ENCODE results near the gene ELMO1. TPM values are rescaled to one million over a fixed set of nuclear protein-coding genes. Genes with fewer than 3 reads are reported as not detected.

Gene ELMO1
- total and polyA plus RNA-seq, 4 donors: 6.7 to 51.5 (median 14.8) TPM

DNA sequence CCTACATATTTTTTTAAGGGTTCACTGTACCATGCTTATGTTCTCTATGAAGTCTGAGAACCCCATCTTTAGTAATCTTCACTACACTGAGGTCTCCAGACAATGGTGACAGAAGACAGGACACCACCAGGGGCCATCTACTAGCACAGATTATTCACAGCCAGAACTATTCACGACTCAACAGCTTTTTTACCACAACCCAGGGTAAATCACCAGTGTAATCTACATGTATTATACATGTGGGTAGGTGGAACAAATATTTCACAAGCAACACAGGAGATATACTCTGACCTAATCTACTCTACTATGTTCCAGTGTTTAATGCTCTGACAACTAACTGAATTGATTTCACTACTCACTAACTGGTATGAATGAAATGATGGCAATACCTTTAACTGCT lies 136.1 kb downstream of the ELMO1 start:
- no peak overlapping the region for H3K27ac ChIP-seq (ENCODE audit: low read depth in 1 of 2, low read length in 2 of 2)
- peaks cover 0 to 15% (median 8%) of the 10 kb centered on the region in 4 donors for H3K36me3 ChIP-seq (ENCODE audit: control insufficient read depth in 4 of 4, insufficient read depth in 3 of 4, low read depth in 1 of 4, low read length in 3 of 4)
- H3K9me3 ChIP-seq (ENCODE audit: control insufficient read depth in 4 of 4, low read length in 3 of 4): no peaks in the 10 kb centered on the region
- H3K9ac ChIP-seq (ENCODE audit: low read depth in 1 of 2, low read length in 2 of 2): no peak overlapping the region
- no peaks in the 10 kb centered on the region for H3K27me3 ChIP-seq (ENCODE audit: control insufficient read depth in 4 of 4, insufficient read depth in 4 of 4, low read length in 3 of 4)
- no peak for DNase-seq (ENCODE audit: low spot score)
- H3K4me1 ChIP-seq (ENCODE audit: control insufficient read depth in 4 of 4, insufficient read depth in 4 of 4, low read length in 3 of 4): no peaks in the 10 kb centered on the region
- no peak overlapping the region for H3K4me3 ChIP-seq (ENCODE audit: low read depth in 1 of 3, low read length in 3 of 3)
- TF ChIP-seq, protein P1, sequence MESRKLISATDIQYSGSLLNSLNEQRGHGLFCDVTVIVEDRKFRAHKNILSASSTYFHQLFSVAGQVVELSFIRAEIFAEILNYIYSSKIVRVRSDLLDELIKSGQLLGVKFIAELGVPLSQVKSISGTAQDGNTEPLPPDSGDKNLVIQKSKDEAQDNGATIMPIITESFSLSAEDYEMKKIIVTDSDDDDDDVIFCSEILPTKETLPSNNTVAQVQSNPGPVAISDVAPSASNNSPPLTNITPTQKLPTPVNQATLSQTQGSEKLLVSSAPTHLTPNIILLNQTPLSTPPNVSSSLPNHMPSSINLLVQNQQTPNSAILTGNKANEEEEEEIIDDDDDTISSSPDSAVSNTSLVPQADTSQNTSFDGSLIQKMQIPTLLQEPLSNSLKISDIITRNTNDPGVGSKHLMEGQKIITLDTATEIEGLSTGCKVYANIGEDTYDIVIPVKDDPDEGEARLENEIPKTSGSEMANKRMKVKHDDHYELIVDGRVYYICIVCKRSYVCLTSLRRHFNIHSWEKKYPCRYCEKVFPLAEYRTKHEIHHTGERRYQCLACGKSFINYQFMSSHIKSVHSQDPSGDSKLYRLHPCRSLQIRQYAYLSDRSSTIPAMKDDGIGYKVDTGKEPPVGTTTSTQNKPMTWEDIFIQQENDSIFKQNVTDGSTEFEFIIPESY (IDR thresholded peaks at IDR 0.05): no peak
- TF ChIP-seq TAF1 (conservative IDR thresholded peaks at IDR 0.05) (no peak), EGR1 (IDR thresholded peaks at IDR 0.05; ENCODE audit: low read depth in 2 of 2) (no peak), SP1 (IDR thresholded peaks at IDR 0.05) (no peak), RAD21 (IDR thresholded peaks at IDR 0.05) (no peak)
- WGBS: 85% methylated on average over 1 of the region's 1 CpG

DNA sequence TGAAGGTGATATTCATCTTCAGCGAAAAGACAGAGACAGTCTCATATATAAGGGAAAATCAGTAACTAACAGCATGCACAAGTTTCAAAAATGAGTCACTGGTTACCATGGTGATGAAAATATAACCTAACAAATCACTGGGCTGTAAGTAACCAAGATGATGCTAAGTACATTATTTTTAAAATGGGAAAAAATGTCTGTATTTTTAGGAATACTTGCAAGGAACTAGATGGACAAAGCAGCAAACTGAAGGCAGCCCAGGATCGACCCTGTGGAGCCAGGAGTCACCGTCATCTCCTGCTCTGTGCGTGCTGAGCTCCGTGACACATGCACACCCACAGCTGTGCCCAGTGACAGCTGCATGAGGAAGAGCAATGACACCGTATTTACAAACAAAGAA lies 137.3 kb downstream of the ELMO1 start:
- no peaks in the 10 kb centered on the region for H3K9me3 ChIP-seq (ENCODE audit: control insufficient read depth in 4 of 4, low read length in 3 of 4)
- H3K4me3 ChIP-seq (ENCODE audit: low read depth in 1 of 3, low read length in 3 of 3): no peak overlapping the region
- H3K36me3 ChIP-seq (ENCODE audit: control insufficient read depth in 4 of 4, insufficient read depth in 3 of 4, low read depth in 1 of 4, low read length in 3 of 4): peaks cover 0 to 15% (median 8%) of the 10 kb centered on the region in 4 donors
- no peak overlapping the region for H3K9ac ChIP-seq (ENCODE audit: low read depth in 1 of 2, low read length in 2 of 2)
- no peak for DNase-seq (ENCODE audit: low spot score)
- no peaks in the 10 kb centered on the region for H3K4me1 ChIP-seq (ENCODE audit: control insufficient read depth in 4 of 4, insufficient read depth in 4 of 4, low read length in 3 of 4)
- WGBS: 83% methylated on average over 6 of the region's 6 CpGs
- peak in 1 of 2 donors; percentile 17 for TF ChIP-seq RXRA (IDR thresholded peaks at IDR 0.05)
- TF ChIP-seq, protein P2, sequence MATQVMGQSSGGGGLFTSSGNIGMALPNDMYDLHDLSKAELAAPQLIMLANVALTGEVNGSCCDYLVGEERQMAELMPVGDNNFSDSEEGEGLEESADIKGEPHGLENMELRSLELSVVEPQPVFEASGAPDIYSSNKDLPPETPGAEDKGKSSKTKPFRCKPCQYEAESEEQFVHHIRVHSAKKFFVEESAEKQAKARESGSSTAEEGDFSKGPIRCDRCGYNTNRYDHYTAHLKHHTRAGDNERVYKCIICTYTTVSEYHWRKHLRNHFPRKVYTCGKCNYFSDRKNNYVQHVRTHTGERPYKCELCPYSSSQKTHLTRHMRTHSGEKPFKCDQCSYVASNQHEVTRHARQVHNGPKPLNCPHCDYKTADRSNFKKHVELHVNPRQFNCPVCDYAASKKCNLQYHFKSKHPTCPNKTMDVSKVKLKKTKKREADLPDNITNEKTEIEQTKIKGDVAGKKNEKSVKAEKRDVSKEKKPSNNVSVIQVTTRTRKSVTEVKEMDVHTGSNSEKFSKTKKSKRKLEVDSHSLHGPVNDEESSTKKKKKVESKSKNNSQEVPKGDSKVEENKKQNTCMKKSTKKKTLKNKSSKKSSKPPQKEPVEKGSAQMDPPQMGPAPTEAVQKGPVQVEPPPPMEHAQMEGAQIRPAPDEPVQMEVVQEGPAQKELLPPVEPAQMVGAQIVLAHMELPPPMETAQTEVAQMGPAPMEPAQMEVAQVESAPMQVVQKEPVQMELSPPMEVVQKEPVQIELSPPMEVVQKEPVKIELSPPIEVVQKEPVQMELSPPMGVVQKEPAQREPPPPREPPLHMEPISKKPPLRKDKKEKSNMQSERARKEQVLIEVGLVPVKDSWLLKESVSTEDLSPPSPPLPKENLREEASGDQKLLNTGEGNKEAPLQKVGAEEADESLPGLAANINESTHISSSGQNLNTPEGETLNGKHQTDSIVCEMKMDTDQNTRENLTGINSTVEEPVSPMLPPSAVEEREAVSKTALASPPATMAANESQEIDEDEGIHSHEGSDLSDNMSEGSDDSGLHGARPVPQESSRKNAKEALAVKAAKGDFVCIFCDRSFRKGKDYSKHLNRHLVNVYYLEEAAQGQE (IDR thresholded peaks at IDR 0.05): no peak
- no peak overlapping the region for H3K27ac ChIP-seq (ENCODE audit: low read depth in 1 of 2, low read length in 2 of 2)
- no peaks in the 10 kb centered on the region for H3K27me3 ChIP-seq (ENCODE audit: control insufficient read depth in 4 of 4, insufficient read depth in 4 of 4, low read length in 3 of 4)

DNA sequence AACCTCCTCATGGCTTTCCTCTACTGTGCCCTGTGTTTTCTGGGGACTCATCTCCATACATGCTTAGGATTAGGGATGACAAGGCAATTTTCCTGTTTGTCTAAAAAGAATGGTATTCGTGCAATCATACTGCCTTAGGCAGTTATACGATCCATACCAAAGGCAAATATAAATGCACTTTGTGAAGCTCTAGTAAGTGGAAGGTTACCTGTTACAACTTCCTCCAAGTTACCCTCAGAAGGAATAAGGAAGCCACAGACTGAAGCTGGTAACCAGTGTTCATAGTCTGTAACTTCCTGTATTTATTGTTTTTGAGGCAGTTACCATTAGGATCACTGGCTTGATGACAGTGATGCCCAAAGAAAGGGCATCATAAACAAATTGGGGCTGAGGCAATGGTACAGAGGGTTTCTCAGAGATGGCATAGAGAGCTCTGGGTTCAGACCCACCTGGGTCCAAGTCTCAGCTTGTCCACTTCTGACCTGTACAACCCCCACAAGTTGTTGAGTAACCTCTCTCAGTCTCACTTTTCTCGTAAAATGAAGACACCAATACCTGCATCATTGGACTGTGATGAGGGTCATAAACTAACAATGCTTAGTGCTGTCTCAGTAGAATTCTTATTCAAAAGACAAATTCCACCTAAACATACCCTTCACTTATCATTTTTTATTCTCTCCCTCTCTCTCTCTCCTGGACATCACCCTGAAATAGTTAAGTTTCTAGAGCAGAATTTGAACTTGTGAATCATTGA lies 138.2 kb downstream of the ELMO1 start:
- no peak overlapping the region for H3K9ac ChIP-seq (ENCODE audit: low read depth in 1 of 2, low read length in 2 of 2)
- H3K27ac ChIP-seq (ENCODE audit: low read depth in 1 of 2, low read length in 2 of 2): peak overlapping the region in 1 of 2 donors; percentile 5
- peaks cover 0 to 16% (median 8%) of the 10 kb centered on the region in 4 donors for H3K36me3 ChIP-seq (ENCODE audit: control insufficient read depth in 4 of 4, insufficient read depth in 3 of 4, low read depth in 1 of 4, low read length in 3 of 4)
- H3K4me1 ChIP-seq (ENCODE audit: control insufficient read depth in 4 of 4, insufficient read depth in 4 of 4, low read length in 3 of 4): no peaks in the 10 kb centered on the region
- no peak for DNase-seq (ENCODE audit: low spot score)
- 88% methylated on average over 3 of the region's 3 CpGs for WGBS
- no peak overlapping the region for H3K4me3 ChIP-seq (ENCODE audit: low read depth in 1 of 3, low read length in 3 of 3)
- H3K27me3 ChIP-seq (ENCODE audit: control insufficient read depth in 4 of 4, insufficient read depth in 4 of 4, low read length in 3 of 4): no peaks in the 10 kb centered on the region
- H3K9me3 ChIP-seq (ENCODE audit: control insufficient read depth in 4 of 4, low read length in 3 of 4): no peaks in the 10 kb centered on the region
- TF ChIP-seq HNF4G (IDR thresholded peaks at IDR 0.05) (no peak), RAD21 (IDR thresholded peaks at IDR 0.05) (no peak), NR2F2 (IDR thresholded peaks at IDR 0.05) (no peak), GABPA (IDR thresholded peaks at IDR 0.05 in 1 of 2, conservative IDR thresholded peaks at IDR 0.05 in 1 of 2) (no peak), EGR1 (IDR thresholded peaks at IDR 0.05; ENCODE audit: low read depth in 2 of 2) (no peak), HNF4A (conservative IDR thresholded peaks at IDR 0.05) (no peak), FOXA1 (IDR thresholded peaks at IDR 0.05) (no peak), JUND (IDR thresholded peaks at IDR 0.05) (no peak), RXRA (IDR thresholded peaks at IDR 0.05) (no peak), YY1 (IDR thresholded peaks at IDR 0.05) (no peak), SP1 (IDR thresholded peaks at IDR 0.05) (no peak)
- TF ChIP-seq, protein P3, sequence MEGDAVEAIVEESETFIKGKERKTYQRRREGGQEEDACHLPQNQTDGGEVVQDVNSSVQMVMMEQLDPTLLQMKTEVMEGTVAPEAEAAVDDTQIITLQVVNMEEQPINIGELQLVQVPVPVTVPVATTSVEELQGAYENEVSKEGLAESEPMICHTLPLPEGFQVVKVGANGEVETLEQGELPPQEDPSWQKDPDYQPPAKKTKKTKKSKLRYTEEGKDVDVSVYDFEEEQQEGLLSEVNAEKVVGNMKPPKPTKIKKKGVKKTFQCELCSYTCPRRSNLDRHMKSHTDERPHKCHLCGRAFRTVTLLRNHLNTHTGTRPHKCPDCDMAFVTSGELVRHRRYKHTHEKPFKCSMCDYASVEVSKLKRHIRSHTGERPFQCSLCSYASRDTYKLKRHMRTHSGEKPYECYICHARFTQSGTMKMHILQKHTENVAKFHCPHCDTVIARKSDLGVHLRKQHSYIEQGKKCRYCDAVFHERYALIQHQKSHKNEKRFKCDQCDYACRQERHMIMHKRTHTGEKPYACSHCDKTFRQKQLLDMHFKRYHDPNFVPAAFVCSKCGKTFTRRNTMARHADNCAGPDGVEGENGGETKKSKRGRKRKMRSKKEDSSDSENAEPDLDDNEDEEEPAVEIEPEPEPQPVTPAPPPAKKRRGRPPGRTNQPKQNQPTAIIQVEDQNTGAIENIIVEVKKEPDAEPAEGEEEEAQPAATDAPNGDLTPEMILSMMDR (IDR thresholded peaks at IDR 0.05; ENCODE audit: low read depth, low read length, missing input control): no peak
- TF ChIP-seq, protein P4, sequence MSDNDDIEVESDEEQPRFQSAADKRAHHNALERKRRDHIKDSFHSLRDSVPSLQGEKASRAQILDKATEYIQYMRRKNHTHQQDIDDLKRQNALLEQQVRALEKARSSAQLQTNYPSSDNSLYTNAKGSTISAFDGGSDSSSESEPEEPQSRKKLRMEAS (IDR thresholded peaks at IDR 0.05): no peak
- TF ChIP-seq, protein P2 (IDR thresholded peaks at IDR 0.05): no peak

All from liver (tissue), 9 donors.